Measurements from ENCODE around the gene CPB2. TPM values are rescaled to one million over a fixed set of nuclear protein-coding genes. Genes with fewer than 3 reads are reported as not detected.

Gene CPB2
- polyA plus RNA-seq, 1 donor (not counting 4 experiments of a cell fraction or from before 2014, with no cell fraction given): 0.26 TPM

GRCh38 chr13:46103037-46103436 lies 1.8 kb downstream of the CPB2 start:
- Histone ChIP-seq H3K27ac (ENCODE audit: control insufficient read depth, insufficient read depth, low read length) (no peak overlapping the region), H3K9ac (ENCODE audit: control insufficient read depth, extremely low read depth, insufficient read depth, low read length) (no peak overlapping the region), H2AFZ (ENCODE audit: control insufficient read depth, low read length) (no peak overlapping the region), H3K79me2 (ENCODE audit: control insufficient read depth, insufficient read depth, low read length) (no peaks in the 10 kb centered on the region), H3K9me3 (ENCODE audit: control insufficient read depth, low read depth, low read length) (no peaks in the 10 kb centered on the region), H3K4me1 (ENCODE audit: control insufficient read depth, extremely low read depth, insufficient read depth, low read length) (peaks cover 6% of the 10 kb centered on the region), H3K9me1 (ENCODE audit: control insufficient read depth, extremely low read depth, insufficient read depth, low read length) (no peaks in the 10 kb centered on the region), H3K4me2 (ENCODE audit: control insufficient read depth, extremely low read depth, insufficient read depth, low read depth, low read length) (no peak overlapping the region), H4K20me1 (ENCODE audit: control insufficient read depth, extremely low read depth, insufficient read depth, low read length) (no peaks in the 10 kb centered on the region), H3K36me3 (ENCODE audit: control insufficient read depth in 2 of 2, extremely low read depth in 1 of 2, insufficient read depth in 2 of 2, low read length in 2 of 2) (no peaks in the 10 kb centered on the region), H3K27me3 (ENCODE audit: control insufficient read depth, extremely low read depth, insufficient read depth, low read length) (no peaks in the 10 kb centered on the region), H3K4me3 (ENCODE audit: control insufficient read depth in 2 of 3, extremely low read depth in 1 of 3, insufficient read depth in 2 of 3, low read depth in 1 of 3, low read length in 3 of 3) (no peak overlapping the region)
- dilution Hi-C loops (cut with MboI; ENCODE audit: extremely low pct_ligation_motif_present, low sequenced_read_pairs): no loop called here
- FAIRE-seq (no peak), DNase-seq (ENCODE audit: low read depth, low spot score) (no peak)
- TF ChIP-seq EZH2 (IDR thresholded peaks at IDR 0.05; ENCODE audit: low read length) (no peak), CTCF (optimal IDR thresholded peaks at IDR 0.05 in 1 of 3, IDR thresholded peaks at IDR 0.05 in 1 of 3, conservative IDR thresholded peaks at IDR 0.05 in 1 of 3; ENCODE audit: extremely low read depth in 1 of 3, insufficient read depth in 2 of 3, low read length in 3 of 3) (no peak)

- FAIRE-seq (no peak), DNase-seq (ENCODE audit: low read depth, low spot score) (no peak)
- no peak overlapping the region for H3K4me2 ChIP-seq (ENCODE audit: control insufficient read depth, extremely low read depth, insufficient read depth, low read depth, low read length)
- H3K36me3 ChIP-seq (ENCODE audit: control insufficient read depth in 2 of 2, extremely low read depth in 1 of 2, insufficient read depth in 2 of 2, low read length in 2 of 2): no peaks in the 10 kb centered on the region
- H3K79me2 ChIP-seq (ENCODE audit: control insufficient read depth, insufficient read depth, low read length): no peaks in the 10 kb centered on the region
- H2AFZ ChIP-seq (ENCODE audit: control insufficient read depth, low read length): peak overlapping the region; percentile 27
- no peak for TF ChIP-seq CTCF (optimal IDR thresholded peaks at IDR 0.05 in 1 of 3, IDR thresholded peaks at IDR 0.05 in 1 of 3, conservative IDR thresholded peaks at IDR 0.05 in 1 of 3; ENCODE audit: extremely low read depth in 1 of 3, insufficient read depth in 2 of 3, low read length in 3 of 3)
- TF ChIP-seq EZH2 (IDR thresholded peaks at IDR 0.05; ENCODE audit: low read length): no peak
- H3K9ac ChIP-seq (ENCODE audit: control insufficient read depth, extremely low read depth, insufficient read depth, low read length): no peak overlapping the region
- H3K27ac ChIP-seq (ENCODE audit: control insufficient read depth, insufficient read depth, low read length): no peak overlapping the region
- no peaks in the 10 kb centered on the region for H3K9me3 ChIP-seq (ENCODE audit: control insufficient read depth, low read depth, low read length)
- no peak overlapping the region for H3K4me3 ChIP-seq (ENCODE audit: control insufficient read depth in 2 of 3, extremely low read depth in 1 of 3, insufficient read depth in 2 of 3, low read depth in 1 of 3, low read length in 3 of 3)
- dilution Hi-C loops (cut with MboI; ENCODE audit: extremely low pct_ligation_motif_present, low sequenced_read_pairs): no loop called here
- peaks cover 6% of the 10 kb centered on the region for H3K4me1 ChIP-seq (ENCODE audit: control insufficient read depth, extremely low read depth, insufficient read depth, low read length)
- H4K20me1 ChIP-seq (ENCODE audit: control insufficient read depth, extremely low read depth, insufficient read depth, low read length): no peaks in the 10 kb centered on the region
- no peaks in the 10 kb centered on the region for H3K9me1 ChIP-seq (ENCODE audit: control insufficient read depth, extremely low read depth, insufficient read depth, low read length)
- no peaks in the 10 kb centered on the region for H3K27me3 ChIP-seq (ENCODE audit: control insufficient read depth, extremely low read depth, insufficient read depth, low read length)
Measured at GRCh38 chr13:46102255-46102605, 2.6 kb downstream of the CPB2 start.
